GM21529 (cell line): Measurements from ENCODE around the gene SARDH.

Source experiments
- ATAC-seq: cut with Tn5 transposase; IDR thresholded peaks from one replicate; pipeline ENCODE4 v1.9.1; 2021; ENCODE audit not compliant: unreplicated experiment

The SARDH gene, protein sequence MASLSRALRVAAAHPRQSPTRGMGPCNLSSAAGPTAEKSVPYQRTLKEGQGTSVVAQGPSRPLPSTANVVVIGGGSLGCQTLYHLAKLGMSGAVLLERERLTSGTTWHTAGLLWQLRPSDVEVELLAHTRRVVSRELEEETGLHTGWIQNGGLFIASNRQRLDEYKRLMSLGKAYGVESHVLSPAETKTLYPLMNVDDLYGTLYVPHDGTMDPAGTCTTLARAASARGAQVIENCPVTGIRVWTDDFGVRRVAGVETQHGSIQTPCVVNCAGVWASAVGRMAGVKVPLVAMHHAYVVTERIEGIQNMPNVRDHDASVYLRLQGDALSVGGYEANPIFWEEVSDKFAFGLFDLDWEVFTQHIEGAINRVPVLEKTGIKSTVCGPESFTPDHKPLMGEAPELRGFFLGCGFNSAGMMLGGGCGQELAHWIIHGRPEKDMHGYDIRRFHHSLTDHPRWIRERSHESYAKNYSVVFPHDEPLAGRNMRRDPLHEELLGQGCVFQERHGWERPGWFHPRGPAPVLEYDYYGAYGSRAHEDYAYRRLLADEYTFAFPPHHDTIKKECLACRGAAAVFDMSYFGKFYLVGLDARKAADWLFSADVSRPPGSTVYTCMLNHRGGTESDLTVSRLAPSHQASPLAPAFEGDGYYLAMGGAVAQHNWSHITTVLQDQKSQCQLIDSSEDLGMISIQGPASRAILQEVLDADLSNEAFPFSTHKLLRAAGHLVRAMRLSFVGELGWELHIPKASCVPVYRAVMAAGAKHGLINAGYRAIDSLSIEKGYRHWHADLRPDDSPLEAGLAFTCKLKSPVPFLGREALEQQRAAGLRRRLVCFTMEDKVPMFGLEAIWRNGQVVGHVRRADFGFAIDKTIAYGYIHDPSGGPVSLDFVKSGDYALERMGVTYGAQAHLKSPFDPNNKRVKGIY

DNA sequence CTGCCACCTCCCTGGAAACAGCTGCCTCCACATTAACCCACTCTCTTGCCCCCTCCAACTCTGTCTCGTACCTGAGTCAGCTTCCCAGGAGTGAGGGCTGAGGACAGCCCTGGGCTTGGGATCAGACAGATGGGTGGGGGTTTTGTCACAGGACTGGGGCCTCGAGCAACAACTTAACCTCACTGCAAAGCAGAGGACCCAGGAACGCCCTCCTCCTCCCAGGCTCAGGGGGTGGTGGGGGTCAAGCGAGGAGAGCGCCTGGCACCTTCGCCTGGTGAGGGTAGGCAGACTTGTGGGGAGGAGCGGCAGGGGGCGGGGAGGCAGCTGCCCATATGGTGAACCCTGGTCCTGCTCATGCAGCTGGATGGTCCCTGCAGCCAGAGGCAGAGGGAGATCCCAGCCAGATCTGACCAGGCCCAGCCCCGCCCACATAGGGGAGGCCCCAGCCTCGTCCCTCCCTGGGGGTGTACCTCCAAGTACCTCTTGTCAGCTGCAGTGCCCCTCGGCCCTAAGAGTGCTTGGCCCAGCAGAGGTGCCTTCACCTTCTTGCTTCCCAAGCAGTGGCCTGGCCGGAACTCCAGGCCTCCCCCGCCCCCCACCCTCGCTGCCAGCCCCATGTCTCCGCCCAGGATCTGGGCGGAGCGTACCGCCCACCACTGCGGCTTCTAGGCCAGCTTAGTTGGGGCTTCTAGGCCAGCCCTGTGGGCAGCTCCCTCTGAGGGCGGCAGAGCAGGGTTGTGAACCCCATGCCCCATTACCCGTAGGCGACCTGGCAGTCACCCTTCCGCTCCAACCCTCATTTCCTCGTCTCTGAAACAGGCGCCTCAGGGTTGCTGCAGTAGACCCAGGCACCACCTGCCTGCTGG lies at the start of gene SARDH:
SARDH (minus strand) TSS at position 579 of the 866 bp plus-strand sequence. CDS start 4,179 bp downstream, outside the sequence.
- no peak for ATAC-seq

DNA sequence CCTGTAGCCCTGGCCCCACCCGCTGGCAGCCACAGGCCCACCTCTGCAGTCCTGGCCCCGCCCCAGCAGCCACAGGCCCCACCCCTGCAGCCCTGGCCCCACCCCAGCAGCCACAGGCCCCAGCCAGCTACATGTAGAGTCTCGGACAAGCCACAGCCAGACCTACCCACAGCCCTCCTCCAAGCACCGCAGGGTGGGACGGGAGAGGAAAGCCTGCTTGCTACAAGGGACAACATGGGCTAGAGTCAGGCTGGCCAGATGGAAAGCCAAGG lies 49.5 kb upstream of the SARDH start:
- ATAC-seq: peak; percentile 58

DNA sequence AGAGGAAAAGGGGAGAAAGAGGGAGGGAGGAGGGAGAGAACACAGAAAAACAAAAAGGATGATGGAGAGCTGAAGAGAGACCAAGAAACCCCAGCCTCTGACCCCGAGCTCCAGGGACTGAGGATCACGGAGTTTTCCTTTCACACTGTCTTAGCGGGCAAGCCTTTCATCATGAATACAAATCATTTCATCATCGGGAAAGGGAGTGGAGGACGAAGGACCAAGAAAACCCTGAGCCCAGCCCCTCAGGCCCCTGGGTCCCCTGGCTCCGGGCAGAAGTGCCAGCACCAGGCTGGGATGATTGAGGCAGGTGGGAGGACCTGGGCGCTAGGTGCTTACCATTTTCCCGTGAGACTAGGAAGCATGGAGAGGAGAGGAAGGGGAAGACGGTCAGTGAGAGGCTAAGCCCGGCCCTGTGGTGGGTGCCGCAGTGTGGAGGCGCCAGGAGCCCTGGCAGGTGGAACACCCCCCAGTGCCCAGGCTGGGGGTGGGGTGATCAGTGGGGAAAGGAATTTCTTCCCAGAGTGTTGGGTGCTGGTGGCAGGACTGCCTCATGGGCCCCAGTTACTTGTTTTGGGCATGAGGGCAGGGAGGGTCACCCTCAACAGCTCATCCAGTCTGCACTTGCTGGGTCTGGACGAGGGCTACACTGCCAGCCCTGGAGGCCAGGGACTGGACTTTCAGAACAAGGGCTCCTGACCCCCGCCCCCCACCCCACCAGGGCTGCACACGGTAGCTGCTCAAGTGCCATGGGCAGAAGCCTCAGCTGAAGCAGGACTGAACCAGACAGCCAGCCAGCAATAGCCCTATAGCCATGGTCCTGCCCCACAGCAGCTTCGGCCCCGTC lies 49.0 kb upstream of the SARDH start:
- ATAC-seq: no peak

DNA sequence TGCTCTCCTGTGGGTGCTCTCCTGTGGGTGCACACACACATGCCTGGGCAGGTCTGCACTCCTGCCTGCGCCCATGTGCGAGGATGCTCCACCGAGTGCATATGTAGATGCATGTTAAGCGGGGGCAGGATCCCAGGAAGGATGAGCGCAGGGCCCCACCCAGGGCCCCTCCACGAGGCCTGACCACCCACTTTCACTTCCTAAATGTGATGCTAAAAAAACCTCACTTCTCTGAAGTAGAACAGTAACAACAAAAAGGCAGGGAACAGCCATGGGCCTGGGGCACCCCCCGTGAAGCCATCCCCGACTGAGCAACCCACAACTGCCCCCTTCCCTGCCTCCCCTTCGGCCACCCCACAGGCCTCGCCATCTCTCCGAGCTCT lies 48.2 kb upstream of the SARDH start:
- peak; percentile 49 for ATAC-seq

DNA sequence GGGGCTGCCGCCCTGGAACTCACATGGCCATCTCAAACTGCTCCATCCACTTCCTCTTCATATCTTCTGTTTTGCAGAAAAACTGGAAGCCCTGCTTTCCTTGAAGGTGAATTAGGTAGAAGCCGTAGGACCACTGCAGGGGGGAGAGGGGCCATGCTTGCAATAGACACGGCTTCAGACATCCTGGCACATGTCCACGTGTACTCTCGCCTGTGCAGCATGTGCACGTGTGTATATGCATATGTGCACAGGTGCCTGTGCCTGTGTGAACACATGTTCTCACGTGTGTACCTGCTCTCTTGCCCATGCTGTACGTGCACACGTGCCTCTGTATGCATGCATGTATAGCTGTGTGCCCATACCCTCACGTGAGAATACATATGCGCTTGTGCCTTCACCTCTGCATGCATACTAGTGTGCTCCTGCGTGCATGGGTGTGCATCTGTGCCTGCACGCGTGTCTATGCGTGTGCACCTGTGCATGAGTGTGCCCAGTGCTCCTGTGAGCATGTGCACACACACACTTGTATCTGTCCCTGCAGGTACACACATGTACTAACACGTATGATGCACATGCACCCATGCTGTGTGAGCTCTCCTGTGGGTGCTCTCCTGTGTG lies 47.7 kb upstream of the SARDH start:
- ATAC-seq: no peak

DNA sequence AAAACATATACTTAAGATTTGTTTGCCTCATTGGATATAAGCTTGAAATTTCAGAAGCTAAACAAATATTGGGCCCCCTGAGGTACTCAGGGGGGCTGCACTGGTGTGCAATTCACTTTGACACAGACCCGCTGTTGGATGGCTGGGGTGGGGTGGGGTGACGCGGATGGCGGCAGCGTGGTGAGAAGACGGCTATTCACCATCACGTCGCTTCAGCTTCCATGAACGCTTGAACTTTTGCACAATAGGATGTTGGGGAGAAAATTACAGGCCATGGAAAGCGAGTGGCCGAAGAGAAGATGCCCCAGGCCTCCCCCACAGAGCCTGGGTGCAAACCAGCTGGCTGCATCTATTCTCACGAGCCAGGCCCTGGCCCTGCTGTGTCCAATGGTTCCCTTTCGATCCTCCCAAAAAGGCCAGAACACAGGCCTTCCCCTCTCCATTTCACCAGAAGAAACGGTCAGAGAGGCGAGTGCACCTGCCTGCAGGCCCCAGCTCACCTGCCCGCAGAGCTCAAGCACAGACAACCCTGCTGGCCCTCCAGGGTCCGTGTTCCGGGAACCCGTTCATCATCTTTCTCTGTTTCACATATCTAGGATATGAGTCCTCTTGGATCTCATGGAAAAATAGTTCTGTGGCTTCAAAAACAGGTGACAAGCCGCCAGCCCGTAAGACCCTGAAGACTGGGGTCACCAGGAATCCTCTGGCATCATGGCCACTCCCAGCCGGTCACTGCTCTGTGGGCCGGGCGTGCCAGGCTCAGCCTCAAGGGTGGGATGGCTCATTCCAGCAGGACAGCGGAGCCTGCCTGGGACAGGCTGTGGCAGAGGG lies 46.8 kb upstream of the SARDH start:
- no peak for ATAC-seq

DNA sequence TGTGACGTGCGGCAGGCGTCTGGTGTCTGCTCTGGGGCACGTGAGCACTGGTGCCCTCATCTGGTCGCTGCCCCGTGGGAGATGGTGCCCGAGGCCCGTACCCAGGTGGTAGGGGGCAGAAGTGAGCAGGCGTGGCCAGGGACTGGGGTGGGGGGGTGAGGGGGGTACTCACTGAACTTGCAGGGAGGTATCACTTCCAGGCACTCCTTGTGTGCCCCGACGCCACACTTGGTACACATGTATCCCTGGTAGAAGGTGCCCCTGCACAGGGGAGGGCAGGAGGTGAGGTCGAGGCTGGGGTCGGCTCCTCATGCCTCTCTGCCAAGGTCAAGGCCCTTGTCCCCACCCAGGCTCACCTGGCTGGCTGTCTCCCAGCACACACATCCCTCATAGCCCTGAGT lies 45.2 kb upstream of the SARDH start:
- no peak for ATAC-seq

DNA sequence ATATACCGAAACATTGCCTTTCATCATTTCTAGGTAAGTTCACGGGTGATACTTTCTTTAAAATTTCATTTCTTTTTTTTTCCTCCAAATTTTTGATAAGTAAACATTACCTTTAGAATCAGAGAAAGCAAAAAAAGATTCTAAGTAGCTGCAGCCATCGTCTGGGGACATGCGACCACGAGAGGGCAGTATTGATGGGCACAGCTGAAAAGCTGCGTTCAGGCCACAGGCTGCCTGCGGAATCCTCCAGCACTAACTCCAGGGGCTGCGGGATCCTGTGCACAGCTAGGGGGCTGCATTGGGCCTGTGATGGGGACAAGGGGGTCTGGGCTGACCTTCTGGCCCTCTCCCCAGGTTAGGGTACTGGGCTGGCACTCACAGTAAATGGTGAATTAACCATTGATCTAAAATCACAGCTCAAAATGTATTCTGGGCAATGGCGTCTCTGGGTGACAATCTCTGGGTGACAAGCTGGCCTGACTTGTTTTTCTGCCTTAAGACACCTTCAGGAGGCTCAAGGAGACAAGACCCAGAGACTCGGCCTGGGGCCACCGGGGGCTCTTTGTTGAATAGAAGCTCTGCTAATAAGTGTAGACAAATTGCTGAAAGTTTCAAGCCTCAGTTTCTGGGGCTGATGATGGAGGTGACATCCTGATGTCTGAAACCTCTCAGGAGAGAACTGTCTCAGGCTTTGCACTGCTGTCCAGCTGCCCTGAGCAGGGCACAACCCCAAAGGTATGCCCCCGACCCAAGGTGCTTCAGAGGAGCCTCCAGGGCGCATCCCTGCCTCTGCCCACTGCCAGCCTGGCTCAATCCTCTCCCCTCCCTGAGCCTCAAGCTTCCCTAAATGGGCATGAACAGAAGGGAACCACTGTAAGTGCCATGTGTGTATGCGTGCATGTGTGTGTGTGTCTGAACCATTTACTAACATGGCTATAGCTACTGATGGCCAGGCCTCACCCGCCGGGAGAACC lies 44.3 kb upstream of the SARDH start:
- ATAC-seq: no peak

DNA sequence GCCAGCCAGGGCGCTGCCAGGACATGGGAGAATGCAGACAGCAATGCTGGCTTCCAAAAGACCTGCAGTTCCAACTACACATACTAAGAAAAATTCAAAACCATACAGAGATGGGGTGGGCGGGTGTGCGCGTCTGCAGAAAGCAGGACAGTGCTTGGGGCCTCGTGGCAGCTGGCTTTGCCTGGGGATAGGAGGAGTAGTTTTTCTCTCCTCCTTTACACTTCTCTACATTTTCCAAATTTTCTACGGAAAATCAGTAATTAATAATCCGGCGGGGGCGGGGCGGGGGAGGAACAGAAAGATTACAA lies 43.6 kb upstream of the SARDH start:
- ATAC-seq: no peak

DNA sequence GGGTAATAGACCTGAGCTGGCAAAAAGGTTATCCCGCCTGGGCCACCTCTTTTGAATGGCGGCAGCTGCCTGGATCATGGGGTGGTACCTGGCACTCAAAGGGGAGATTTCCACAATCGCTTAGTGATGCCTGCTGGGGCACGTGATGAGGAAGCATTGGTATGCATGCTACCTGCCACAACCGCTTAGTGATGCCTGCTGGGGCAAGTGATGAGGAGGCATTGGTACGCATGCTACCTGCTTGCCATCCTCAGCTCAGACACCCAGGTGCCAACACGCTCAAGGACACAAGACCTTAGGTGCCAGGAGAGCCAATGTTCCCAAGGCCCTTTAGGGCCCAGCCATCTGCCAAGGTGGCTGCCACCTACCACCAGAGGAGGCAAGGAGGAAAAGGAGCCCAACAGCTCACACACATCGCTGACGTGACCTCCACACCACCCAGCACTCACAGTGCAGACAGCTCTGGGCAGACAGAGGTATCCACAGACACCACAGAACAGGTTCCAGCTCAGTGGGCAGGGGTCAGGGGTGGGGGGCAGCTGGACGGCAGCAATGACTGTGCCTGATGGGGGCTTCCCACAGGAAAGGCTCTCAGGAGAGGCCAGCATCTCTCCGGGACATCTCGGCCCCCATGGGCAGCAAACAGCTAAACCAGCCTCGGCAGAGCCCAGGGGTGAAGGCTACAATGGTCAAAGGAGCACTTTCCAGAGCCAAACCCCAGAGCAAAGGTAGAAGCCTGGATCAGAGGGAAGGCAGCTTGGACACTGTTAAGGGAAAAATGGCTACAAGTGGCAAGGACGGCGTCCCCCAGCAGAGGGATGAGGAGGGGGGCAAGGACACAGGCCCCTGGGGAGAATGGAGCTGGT lies 43.0 kb upstream of the SARDH start:
- no peak for ATAC-seq

DNA sequence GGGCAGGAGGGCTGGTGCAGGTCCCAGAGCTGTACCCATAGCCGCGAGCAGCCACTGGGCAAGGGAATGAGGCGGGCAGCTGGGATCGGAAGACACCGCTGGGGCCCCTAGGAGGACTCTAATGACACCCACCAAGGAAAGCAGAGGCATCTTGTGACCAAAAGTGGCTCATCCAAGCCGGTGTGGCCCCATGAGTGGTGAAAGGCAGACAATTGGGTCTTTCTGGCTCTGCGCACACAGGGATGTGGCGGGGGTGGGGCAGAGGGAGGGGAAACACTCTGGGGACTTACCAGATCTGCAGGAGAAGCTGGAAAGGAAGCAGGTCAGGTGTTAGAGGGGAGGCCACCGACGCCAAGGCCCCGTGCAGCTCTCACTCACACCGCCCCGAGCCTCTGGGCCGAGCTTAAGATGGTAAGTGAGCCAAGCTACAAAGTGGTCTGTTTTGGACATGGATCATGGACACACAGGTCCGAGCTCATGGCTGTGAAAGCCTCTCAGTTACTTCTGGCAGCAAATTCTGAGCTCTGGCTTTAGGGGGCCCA lies 42.3 kb upstream of the SARDH start:
- ATAC-seq: no peak

DNA sequence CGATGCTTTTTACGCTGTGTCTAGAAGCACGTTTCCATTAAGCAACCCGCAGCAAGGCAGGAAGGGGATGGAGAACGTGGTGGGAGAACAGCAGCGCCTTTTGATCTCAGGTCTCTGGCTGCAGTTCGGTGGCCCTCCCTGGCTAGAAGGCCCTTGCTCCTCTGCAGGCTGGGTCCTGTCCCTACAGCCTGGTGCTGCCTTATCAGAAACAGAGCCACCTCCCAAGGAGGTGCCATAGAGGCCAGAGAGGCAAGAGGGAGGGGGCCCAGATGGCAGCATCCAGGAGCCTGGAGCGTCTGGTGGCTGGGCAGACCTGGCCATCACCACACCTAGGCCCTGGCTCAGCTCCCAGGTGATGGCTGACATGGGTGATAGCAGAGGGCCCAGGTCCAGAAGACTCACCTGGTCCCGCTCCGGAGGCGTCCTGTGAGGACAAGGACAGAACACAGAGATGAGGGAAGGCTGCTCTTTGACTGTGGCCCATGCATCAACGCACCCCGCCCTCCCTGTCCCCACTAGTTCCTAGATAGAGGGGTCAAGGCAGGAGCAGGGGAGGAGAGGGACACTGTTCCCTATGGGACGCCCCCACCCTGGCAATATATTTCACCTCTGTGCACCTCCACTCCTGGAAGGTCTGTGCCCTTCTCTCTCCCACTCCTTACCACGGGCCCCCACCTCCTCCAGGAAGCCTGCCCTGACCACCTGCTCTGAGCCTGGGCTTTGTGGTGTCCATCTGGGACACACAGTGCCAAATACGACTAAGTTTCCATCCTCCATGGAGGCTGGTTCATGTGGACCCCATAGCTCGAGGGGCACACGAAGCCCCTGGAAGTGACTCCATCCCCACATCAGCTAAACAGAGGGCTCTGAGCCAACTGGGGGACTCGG lies 41.6 kb upstream of the SARDH start:
- no peak for ATAC-seq

DNA sequence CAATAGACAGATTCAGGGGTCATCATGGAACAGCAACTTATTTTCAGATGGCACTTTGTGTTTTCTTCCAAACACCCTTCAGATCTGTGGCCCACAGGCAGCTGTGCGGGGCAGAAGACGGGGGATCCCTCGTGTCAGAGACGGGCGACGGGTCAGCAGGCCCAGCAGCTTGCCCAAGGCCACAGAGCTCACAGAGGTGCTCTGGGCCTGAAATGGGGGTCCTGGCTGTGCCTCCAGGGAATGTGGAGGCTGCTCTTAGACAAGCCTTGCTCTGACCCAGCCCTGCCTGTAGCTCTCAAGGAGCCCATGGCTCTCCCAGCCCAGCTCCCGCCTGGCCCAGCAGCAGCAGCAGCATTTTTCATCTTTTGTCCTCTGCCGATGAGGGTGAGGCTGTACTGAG lies 40.9 kb upstream of the SARDH start:
- no peak for ATAC-seq

DNA sequence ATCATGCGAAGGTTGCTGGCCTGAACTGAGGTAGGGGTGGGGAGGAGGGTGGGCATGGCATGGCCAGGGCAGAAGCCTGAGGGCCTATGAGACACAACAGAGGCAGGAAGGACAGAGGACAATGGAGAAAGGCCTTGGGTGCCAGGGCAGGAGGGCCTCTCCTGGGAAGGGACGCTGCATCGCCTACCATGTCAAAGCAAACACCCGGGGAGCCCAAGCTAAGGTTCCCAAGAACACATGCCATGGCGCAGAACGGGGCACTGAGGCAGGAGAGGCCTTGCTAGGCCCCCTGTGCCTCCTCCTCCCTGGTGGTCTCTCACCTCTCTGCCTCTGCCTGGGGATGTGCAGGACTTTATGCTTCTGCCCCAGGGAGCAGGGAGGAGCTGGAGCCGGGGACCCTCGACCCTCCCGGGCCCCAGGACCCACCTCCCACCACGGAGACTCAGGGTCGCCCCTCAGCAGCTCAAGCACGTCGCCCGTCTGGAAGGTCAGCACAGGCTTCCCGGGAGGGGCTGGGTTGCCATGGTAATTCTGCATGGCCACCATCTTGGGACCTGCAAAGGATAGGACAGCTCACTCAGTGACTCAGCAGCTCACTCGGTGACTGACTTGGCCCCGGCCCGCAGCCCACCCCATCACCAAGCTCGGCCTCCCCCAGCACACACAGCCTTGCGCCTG lies 40.3 kb upstream of the SARDH start:
- ATAC-seq: no peak

DNA sequence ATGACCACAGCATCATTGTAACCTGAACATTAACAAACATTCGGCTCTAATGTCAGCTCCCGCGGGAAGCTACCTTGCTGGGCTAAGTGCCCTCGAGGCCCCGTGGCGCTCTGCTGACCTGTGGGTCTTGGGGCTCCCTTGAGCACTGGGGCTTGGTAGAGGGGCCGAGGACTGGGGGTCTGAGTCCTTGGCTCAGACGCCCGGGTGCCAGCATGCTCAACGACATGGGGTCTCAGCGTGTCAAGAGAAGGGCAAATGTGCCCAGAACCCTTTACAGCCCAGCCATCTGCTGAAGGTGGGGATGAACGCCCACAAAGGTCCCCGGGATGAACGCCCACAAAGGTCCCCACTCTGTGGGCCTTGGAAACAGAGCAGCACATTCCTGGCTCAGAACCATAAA lies 39.7 kb upstream of the SARDH start:
- ATAC-seq: no peak
